GM19372 (cell line): ENCODE measurements around the gene INPP4A.
"Not testable (repeated sequence)": the region's sequence is repeated elsewhere in the genome, so short reads cannot be mapped to it uniquely, and the experiment has no call there.

Experiments used
- ATAC-seq: cut with Tn5 transposase; IDR thresholded peaks from one replicate; pipeline ENCODE4 v1.9.1; 2021; ENCODE audit warnings: mild to moderate bottlenecking, low read depth, moderate library complexity; ENCODE audit not compliant: unreplicated experiment

The INPP4A gene

GRCh38 chr2:98572211-98572610 is 127.6 kb downstream of the INPP4A start:
- no peak for ATAC-seq

DNA sequence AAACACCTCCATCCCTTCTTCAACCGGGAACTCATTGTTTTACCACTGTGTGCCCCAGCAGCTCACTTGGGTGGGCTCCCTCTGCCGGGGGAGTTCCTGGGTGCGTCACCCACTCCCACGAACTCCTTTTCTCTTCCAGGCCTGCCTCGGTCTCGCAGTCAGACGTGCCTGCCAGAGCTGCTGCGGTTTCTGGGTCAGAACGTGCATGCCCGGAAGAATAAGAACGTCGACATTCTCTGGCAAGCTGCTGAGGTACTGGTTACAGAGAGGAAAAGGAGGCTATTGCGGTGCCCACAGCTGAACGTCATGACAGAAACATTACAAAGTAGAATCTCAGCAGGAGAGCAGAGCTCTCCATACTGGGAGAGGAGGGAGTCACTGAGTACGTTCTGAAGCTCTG is 128.0 kb downstream of the INPP4A start:
- ATAC-seq: no peak

DNA sequence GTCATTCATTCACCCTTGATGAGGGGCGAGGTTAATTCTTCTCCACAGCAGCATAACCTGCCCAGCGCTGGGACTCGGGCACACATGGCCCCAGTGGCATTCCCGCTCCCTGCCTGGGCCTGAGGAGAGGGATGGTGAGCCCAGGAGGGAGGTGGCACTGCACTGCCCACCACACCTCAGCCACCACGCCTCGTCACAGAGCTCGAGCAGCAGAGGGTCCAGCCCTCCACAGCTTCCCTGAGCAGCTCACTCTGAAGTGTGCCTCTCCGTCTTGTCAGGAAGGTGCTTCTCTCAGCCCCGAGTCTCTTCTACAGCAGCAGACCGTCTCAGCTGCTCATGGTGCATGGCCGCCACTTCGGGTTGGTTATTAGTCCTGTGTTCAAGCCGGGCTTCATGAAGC is 128.8 kb downstream of the INPP4A start:
- no peak for ATAC-seq

DNA sequence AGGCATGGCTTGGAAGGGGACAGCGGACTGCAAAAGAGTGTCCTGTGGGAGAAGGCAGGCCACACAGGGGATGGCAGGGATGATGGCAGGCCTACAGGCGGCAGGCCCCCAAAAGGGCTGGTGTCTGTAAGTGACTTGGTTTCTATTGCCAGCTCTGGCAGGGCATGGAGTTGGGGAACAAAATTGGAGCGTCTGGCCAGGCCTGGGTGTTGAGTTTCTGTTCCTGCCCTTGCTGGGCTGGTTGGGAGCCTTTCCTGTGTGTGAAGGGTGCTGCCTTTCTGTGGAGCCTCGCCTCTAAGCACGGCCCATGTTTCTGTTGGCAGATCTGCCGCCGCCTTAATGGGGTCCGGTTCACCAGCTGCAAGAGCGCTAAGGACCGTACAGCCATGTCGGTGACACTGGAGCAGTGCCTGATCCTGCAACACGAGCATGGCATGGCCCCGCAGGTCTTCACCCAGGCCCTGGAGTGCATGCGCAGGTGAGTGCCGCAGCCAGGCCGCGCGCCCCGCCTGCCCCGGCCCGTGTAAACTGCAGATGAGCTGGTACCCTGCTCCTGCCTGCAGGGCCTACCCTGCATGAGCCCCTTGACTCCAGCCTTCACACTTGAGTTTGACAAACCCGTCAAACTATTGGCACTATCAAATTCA is 132.1 kb downstream of the INPP4A start:
- ATAC-seq: no peak

GRCh38 chr2:98577313-98577712 is 132.7 kb downstream of the INPP4A start:
- ATAC-seq: no peak

GRCh38 chr2:98578231-98578630 is 133.6 kb downstream of the INPP4A start:
- ATAC-seq: no peak

GRCh38 chr2:98579926-98580325 is 135.3 kb downstream of the INPP4A start:
- no peak for ATAC-seq

- ATAC-seq: no peak
These were observed 136.1 kb downstream of the INPP4A start for GRCh38 chr2:98580656-98581284.

DNA sequence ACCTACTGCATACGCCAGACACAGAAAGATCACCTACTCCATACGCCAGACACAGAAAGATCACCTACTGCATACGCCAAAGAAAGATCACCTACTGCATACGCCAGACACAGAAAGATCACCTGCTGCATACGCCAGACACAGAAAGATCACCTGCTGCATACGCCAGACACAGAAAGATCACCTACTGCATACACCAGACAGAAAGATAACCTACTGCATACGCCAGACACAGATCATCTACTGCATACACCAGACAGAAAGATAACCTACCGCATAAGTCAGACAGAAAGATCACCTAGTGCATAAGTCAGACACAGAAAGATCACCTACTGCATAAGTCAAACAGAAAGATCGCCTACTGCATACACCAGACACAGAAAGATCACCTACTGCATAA is 137.9 kb downstream of the INPP4A start:
- ATAC-seq: no peak

DNA sequence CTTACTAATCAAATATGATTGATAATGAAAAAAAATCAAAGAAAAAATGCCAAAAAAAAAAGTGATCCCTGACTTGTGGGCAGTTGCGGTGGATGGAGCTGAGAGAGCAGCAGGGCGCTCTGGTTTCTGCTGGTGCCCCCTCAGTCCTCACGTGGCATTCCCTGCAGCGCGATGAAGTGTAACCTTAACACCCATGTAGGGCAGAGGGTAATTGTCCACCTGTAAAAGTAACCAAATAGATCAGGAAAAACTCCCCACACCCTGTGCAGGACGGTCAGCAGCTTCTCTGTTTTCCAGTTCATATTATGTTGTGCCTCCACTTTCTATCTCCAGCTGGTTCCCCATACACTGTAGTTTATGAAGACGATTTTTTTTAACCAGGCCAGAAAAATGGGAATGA is 138.6 kb downstream of the INPP4A start:
- no peak for ATAC-seq

DNA sequence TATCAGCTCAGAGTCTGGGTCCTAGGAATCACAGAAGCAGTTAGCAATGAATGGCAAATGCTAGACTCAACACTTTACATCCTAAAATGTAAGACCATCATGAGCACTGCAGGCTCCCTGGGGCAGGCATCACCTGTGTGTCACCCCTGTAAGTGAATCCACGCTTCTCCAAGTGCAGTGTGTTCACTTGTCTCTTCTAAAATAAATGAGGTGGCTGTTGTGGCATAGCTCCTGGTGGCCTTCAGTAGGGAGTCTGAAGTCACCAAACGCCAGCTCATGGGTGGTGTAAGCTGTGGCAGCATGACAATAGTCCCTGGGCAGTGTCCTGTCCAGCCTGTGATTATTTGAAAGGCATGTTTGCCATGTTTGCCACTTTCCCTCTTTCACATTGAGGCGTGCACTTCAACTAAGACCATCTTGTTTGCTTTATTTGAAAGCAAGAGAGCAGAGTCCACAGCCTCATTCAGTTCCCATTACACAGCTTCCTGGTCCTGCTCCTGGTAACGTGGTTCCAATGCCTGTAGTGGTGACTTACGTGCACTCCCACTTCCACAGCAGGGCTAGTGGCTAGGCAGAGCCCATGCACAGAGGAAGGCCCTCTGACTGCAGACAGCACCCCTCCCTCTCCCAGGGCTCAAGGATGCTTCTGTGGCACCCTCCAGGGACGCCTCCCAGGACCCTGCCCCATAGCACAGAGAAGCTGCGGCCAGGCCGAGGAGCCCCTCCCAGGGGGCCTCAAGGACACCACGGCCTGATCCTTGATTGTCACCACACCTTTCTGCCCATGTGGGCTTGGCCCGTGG is 139.4 kb downstream of the INPP4A start:
- ATAC-seq: no peak

GRCh38 chr2:98585386-98585785 is 140.7 kb downstream of the INPP4A start:
- no peak for ATAC-seq

DNA sequence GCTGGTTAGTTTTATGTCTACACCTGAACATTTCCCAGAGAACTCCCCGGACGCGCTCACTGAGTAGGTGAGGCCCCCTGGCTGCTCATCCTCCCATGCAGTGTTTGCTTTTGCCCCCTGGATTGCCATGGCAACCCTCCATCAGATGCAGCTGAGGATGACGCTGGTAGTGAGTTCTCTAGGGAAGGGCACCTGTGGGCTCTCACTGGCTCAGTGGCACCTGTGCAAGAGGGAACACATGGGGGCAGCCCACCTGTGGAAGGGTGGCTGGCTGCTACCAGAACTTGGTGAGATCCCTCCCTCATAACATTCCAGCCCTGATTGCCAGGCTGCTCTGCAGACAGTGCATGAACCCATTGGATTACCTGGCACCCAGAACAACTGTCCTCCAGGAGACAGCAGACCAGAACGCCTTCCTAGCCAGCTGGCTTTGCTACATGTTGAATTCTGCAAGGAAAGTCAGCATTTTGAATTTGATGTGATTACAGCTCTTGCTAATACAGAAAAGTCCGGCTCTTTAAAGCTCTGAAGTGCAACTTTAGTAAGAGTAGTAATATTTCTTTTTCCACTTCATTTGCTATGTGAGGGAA is 142.0 kb downstream of the INPP4A start:
- ATAC-seq: no peak

- ATAC-seq: no peak
These were observed 144.3 kb downstream of the INPP4A start for GRCh38 chr2:98588880-98589431.

- ATAC-seq: no peak
These were observed 144.8 kb downstream of the INPP4A start for GRCh38 chr2:98589489-98589888.

DNA sequence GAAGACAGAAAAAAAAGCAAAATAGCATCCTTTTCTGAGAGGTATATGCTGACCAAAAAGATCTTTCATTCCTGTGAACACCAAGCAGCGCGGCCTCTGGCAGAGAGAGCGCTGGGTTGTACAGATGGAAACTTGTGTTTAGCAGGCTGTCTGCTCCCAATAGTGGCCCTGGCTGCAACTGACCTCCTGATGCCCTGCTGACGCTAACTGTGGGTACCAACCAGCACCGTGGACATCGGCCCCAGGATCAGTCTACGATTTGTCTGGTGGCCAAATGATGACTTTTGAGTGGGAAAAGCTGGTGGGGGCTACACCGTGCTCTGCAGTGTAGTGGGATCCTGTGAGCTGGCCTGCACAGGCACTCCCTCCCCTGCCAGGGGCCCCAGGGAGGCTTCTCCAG is 147.9 kb downstream of the INPP4A start:
- no peak for ATAC-seq

GRCh38 chr2:98594665-98595064 is 150.0 kb downstream of the INPP4A start:
- ATAC-seq: not testable (repeated sequence)

- no peak for ATAC-seq
These were observed 154.2 kb downstream of the INPP4A start for GRCh38 chr2:98598781-98599428.

- ATAC-seq: peak; percentile 77
These were observed 157.0 kb downstream of the INPP4A start for GRCh38 chr2:98601532-98602132.

GRCh38 chr2:98604547-98604946 is 159.9 kb downstream of the INPP4A start:
- ATAC-seq: no peak
